Measurements from ENCODE around the gene TMEM53. TPM values are rescaled to one million over a fixed set of nuclear protein-coding genes. Genes with fewer than 3 reads are reported as not detected.

The TMEM53 gene
- total RNA-seq, 1 experiment from 2014 or later: 14.9 TPM

GRCh38 chr1:44603718-44604117, 70.6 kb downstream of the TMEM53 start:
- DNase-seq (ENCODE audit: low read depth): no peak

Other genes with a start within 250 kb of the TMEM53 start
- 0.29 TPM in 1 of 2 replicates, not detected in the other for gene ARMH1, start 233 bp upstream of the TMEM53 start, total RNA-seq (2014; rRNA removed; shearing (Covaris generic))
- gene RNU5D-1, start 56.7 kb upstream of the TMEM53 start, total RNA-seq (2014; rRNA removed; shearing (Covaris generic)): not detected in 2 replicates
- 127 and 130 TPM in 2 replicates for gene KIF2C, start 65.4 kb upstream of the TMEM53 start, total RNA-seq (2014; rRNA removed; shearing (Covaris generic))
- 2,373 and 2,557 TPM in 2 replicates for gene RPS8, start 101.1 kb upstream of the TMEM53 start, total RNA-seq (2014; rRNA removed; shearing (Covaris generic))
- not detected in 2 replicates for gene BEST4, start 113.7 kb upstream of the TMEM53 start, total RNA-seq (2014; rRNA removed; shearing (Covaris generic))
- gene PLK3, start 125.9 kb upstream of the TMEM53 start, total RNA-seq (2014; rRNA removed; shearing (Covaris generic)): 8.8 and 10.7 TPM in 2 replicates
- gene DYNLT4, start 132.9 kb upstream of the TMEM53 start, total RNA-seq (2014; rRNA removed; shearing (Covaris generic)): 0.24 and 0.88 TPM in 2 replicates
- gene BTBD19, start 134.0 kb upstream of the TMEM53 start, total RNA-seq (2014; rRNA removed; shearing (Covaris generic)): 4.2 and 5.0 TPM in 2 replicates
- under 0.01 and 0.12 TPM in 2 replicates for gene PTCH2, start 168.8 kb upstream of the TMEM53 start, total RNA-seq (2014; rRNA removed; shearing (Covaris generic))

All from RPMI7951 (cell line).